ENCODE results near the gene ANTXRL.
"Not testable (repeated sequence)": the region's sequence is repeated elsewhere in the genome, so short reads cannot be mapped to it uniquely, and the experiment has no call there.

The ANTXRL gene

DNA sequence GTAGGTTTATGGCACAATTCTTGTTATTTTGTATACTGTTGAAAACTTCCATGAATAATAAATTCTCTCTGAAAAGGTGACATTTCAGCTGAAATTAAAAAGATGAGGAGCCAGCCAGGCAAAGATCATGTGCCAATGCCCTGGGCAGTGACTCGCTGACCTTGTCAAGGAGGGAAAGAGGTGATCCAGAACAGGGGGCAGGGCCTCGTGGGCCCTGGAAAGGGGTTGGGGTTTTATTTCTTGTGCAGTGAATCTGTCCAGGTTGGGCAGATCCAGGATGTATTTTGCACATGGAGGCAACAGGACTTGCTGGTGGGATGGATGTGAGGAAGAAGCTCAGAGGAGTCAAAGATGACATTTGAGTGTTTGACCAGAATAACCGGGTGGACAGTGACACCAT lies 31.6 kb upstream of the ANTXRL start:
- DNase-seq = not testable (repeated sequence)

DNA sequence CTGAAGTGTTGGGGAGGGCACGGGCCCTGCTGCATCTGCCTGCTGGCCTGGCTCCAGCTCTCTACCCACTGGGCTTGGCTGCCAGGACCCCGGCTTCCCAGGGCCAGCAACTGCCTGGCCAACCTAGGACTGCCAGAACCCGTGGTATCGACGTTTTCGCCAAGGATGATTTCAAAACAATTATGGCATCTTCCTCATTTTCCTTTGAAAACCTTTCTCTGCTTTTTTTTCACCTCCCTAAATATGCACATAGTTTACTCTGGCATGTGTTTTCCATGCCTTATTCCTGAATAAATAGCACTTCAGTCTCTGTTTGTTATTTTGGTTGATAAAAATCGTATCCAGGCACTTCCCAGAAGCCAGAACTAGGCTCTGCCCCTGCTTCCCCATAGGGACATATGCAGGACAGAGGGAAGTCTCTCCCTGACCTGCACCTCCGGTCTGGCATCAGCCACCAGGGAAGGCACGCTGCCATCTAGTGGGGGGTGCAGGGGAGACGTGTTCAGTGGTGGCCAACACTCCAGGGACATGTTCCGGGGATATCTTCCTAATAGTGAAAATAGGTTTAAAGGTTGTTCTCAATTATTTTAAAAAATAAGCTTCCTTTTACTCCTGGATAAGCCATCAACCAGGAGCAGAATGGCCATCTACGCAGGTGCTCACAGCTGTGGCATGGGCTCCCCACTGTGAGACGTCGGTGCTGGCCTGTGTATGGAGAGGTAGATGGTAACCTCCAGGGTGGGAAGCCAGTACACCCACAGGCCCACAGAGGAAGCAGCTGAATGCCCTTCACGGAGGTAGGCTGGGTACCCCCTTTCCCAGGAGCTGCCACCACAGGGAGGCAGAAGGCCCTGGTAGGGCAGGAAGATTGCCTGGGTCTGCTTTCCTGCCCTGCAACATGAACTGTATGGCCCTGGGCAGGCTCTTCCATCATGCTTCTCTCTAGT lies 30.7 kb upstream of the ANTXRL start:
- DNase-seq = peak; percentile 52

GRCh38 chr10:46257099-46257498 lies 29.7 kb upstream of the ANTXRL start:
- no peak for DNase-seq

- DNase-seq = not testable (repeated sequence)
These were observed 23.8 kb upstream of the ANTXRL start for GRCh38 chr10:46262906-46263560.

GRCh38 chr10:46263831-46264268 lies 22.9 kb upstream of the ANTXRL start:
- DNase-seq = no peak

DNA sequence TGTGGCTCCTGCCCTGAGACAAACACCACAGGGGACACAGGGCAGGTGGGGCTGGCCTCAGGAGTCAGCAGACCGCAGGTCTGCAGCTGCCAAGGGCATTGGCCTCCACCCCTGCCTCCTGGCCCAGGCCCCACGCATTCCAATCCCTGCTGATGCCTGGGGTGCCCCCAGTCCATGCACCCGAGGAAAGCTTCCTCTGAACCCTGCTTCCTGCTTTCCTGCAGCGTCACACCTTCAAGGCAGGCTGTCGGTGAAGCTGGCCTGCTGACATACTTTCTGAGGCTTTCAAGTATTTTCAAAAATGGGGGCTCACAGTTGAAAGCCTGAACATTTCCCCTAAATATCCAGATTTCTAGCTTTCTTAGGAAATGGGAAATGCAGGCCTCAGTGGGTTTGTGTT lies 22.5 kb upstream of the ANTXRL start:
- no peak for DNase-seq

DNA sequence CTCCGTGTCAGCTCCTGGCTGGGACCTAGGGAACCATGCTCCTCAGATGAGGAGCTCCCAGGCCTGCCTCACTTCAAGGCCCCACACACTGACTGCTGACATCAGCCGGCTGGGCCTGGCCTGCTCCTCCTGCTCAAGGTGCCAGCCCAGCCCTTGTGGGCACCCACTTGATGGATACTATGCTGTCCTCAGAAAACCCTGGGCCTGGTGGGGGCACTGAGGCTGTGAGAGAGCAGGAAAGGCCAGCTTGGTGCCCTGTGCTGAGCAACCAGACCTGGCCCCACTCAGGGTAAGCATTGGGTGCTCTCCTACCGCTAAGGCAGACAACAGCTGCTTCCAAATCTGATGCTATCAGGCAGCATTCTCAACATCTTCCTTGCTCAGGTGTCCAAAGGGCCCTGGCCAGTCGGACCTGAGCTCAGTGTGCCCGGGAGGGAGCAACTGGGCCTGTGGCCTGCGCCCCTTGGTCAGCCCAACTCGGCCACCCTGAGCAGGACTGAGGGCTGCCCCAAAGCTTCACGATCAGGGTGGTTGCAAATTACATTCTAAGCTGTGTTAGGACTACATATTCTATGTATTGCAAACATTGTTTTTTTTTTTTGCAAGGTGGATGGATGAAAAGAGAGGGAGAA lies 21.9 kb upstream of the ANTXRL start:
- no peak for DNase-seq

DNA sequence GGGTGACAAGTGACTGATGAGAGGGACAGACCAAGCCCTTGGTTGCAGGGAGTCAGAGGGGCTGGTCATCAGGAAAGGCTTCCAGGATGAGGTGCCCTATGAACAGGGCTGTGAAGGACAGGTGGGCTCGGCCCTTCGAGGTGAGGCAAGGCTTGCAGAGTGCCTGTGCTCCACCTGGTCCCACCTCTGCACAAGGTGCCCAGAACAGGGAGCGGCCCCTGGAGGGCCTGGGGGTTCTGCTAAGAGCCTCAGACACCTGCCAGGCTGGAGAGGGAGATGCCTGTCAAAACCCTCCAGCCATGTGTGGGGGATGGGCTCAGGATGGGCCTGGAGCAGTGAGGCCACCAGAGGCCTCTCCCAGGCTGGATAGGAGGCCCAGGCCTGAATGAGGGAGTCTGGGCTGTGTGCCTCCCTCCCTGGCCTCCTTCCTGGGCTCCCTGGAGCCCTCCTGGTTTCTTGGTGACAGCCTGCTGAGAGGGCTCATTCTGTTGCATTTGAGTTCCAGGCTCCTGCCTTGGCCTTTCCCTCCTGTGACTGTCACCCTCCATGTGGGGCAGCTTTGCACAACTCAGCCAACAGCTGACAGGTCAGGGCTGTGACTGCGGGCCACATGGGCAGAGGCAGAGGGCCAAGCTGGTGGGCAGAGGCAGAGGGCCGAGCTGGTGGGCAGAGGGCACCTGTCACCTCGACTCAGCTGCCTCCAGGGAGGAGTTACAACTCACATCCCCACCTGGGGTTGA lies 21.1 kb upstream of the ANTXRL start:
- not testable (repeated sequence) for DNase-seq

GRCh38 chr10:46266306-46266985 lies 20.4 kb upstream of the ANTXRL start:
- no peak for DNase-seq

- DNase-seq = no peak
These were observed 19.4 kb upstream of the ANTXRL start for GRCh38 chr10:46267132-46267985.

GRCh38 chr10:46268076-46268881 lies 18.5 kb upstream of the ANTXRL start:
- DNase-seq = peak; percentile 39

DNA sequence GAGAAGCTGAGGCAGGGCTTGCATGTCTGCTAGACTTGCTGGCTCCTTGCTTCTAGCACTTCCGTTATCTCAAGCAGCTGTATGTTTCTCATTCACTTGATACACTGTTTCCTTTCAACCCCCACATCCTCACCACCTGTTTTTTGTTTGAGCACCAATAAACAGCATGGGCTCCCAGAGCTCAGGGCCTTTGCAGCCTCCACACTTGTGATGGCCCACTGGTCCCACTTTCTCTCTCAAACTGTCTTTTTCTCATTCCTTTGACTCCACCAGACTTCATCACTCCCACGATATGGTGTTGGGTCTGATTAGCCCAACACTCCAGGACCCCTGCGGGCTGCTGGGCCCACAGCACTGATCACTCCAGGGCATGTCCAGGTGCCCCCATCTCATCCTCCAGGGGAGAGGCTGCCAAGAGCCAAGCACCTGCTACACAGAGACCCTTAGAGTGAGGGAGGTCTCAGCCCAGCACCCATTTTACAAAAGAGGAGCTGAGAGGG lies 17.2 kb upstream of the ANTXRL start:
- DNase-seq = peak; percentile 54

GRCh38 chr10:46270086-46270811 lies 16.5 kb upstream of the ANTXRL start:
- no peak for DNase-seq

GRCh38 chr10:46270963-46271530 lies 15.8 kb upstream of the ANTXRL start:
- not testable (repeated sequence) for DNase-seq

DNA sequence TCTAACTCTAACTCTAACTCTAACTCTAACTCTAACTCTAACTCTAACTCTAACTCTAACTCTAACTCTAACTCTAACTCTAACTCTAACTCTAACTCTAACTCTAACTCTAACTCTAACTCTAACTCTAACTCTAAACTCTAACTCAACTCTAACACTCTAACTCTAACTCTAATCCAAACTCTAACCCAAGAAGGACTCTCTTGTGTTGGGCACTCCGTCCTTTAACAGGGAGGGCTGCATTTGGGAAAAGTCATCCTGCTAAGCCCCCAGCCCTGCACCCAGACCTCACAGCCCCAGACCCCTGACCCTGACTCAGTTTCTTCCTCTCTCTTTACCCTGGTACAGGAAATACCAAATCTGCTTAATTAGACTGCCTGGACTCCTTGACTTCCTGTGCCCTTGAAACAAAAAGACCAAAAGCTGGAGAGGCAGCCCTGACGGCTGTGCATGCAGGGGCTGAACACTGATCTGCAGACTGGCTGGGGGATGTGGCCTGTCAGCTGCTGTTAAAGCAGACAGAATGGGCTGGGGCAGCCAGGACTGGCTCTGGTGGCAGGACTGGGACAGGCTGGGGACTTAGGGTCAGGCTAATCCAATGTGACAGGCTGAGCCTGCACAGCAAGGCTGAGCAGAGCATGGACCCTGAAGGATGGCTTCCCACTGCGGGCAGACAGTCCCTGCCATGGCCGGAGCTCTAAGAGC lies 14.8 kb upstream of the ANTXRL start:
- DNase-seq = not testable (repeated sequence)

- DNase-seq = no peak
These were observed 13.9 kb upstream of the ANTXRL start for GRCh38 chr10:46272863-46273415.

GRCh38 chr10:46273506-46274477 lies 13.0 kb upstream of the ANTXRL start:
- no peak for DNase-seq

Data from activated CD4-positive, alpha-beta T cell treated with anti-CD3 and anti-CD28 coated beads, Interleukin-10, Interleukin-2, amounts not matched to agents 100 ng/mL and 50 ng/mL, durations not matched to agents 16 hours and 8 hours (primary cell).